Measurements from ENCODE around the gene TMEM240.

GRCh38 chr1:1567891-1568291 is 27.5 kb upstream of the TMEM240 start:
- TF ChIP-seq EZH2 (IDR thresholded peaks at IDR 0.05; ENCODE audit: low read depth, low read length, severe bottlenecking) (no peak), POLR2A (IDR thresholded peaks at IDR 0.05; ENCODE audit: control extremely low read depth in 1 of 2, low read depth in 2 of 2, low read length in 2 of 2) (no peak), GABPA (IDR thresholded peaks at IDR 0.05; ENCODE audit: borderline replicate concordance, insufficient read depth, low read length) (no peak), RFX5 (IDR thresholded peaks at IDR 0.05; ENCODE audit: borderline replicate concordance, low read depth, low read length) (no peak), CTCF (IDR thresholded peaks at IDR 0.05; ENCODE audit: control extremely low read depth in 1 of 3, insufficient read depth in 1 of 3, low read depth in 1 of 3, low read length in 3 of 3) (no peak), NRF1 (IDR thresholded peaks at IDR 0.05; ENCODE audit: low read depth, low read length) (no peak), RAD21 (IDR thresholded peaks at IDR 0.05 in 1 of 2, conservative IDR thresholded peaks at IDR 0.05 in 1 of 2; ENCODE audit: low read depth in 2 of 2, low read length in 2 of 2) (no peak), CEBPB (IDR thresholded peaks at IDR 0.05; ENCODE audit: low read depth, low read length) (no peak), EGR1 (IDR thresholded peaks at IDR 0.05; ENCODE audit: borderline replicate concordance, low read depth, low read length) (no peak), MAFK (IDR thresholded peaks at IDR 0.05; ENCODE audit: low read depth, low read length) (no peak), JUN (IDR thresholded peaks at IDR 0.05; ENCODE audit: low read depth, low read length) (no peak), EP300 (IDR thresholded peaks at IDR 0.05; ENCODE audit: borderline replicate concordance in 1 of 2, low read depth in 2 of 2, low read length in 2 of 2) (no peak)
